OCI-LY7 (cell line): ENCODE data around the gene AP1S1.

Source experiments
- CTCF ChIP-seq: fragments of 200-600 bp; sonication (generic); conservative IDR thresholded peaks from 2 replicates; pipeline ENCODE4 v1.5.1; 2014; ENCODE audit warnings: mild to moderate bottlenecking, antibody characterized with exemption, low read length, moderate library complexity, mixed read lengths
- EZH2phosphoT487 ChIP-seq: fragments of 200-600 bp; sonication (generic); IDR thresholded peaks from 2 replicates; pipeline ENCODE4 v1.6.1; 2018; ENCODE audit warnings: low read depth, borderline replicate concordance, mild to moderate bottlenecking, mixed run types, antibody characterized with exemption, low read length, moderate library complexity, mixed read lengths

GRCh38 chr7:101122933-101123702, 31.2 kb upstream of the AP1S1 start:
- TF ChIP-seq EZH2phosphoT487 (no peak), CTCF (no peak)
